Ishikawa (cell line): Measurements from ENCODE around the gene CTDP1.

Experiments
- CEBPB ChIP-seq: IDR thresholded peaks from 2 replicates; pipeline ENCODE4 v1.6.1; 2012
- CREB1 ChIP-seq: IDR thresholded peaks from 2 replicates; pipeline ENCODE4 v1.6.1; 2012; ENCODE audit warnings: low read depth
- EGR1 ChIP-seq: IDR thresholded peaks from 2 replicates; pipeline ENCODE4 v1.6.1; 2012
- EP300 ChIP-seq: IDR thresholded peaks from 2 replicates; pipeline ENCODE4 v1.6.1; 2012; ENCODE audit warnings: borderline replicate concordance
- FOXM1 ChIP-seq: IDR thresholded peaks from 2 replicates; pipeline ENCODE4 v1.6.1; 2012; ENCODE audit warnings: low read depth, borderline replicate concordance
- NFIC ChIP-seq: IDR thresholded peaks from 2 replicates; pipeline ENCODE4 v1.6.1; 2012
- RAD21 ChIP-seq: IDR thresholded peaks from 2 replicates; pipeline ENCODE4 v1.6.1; 2012; ENCODE audit warnings: low read depth
- TAF1 ChIP-seq: IDR thresholded peaks from 2 replicates; pipeline ENCODE4 v1.6.1; 2012; ENCODE audit warnings: low read depth, mild to moderate bottlenecking
- TCF12 ChIP-seq: IDR thresholded peaks from 2 replicates; pipeline ENCODE4 v1.6.1; 2012; ENCODE audit warnings: low read depth
- TEAD4 ChIP-seq: IDR thresholded peaks from 2 replicates; pipeline ENCODE4 v1.6.1; 2012
- USF1 ChIP-seq: IDR thresholded peaks from 2 replicates; pipeline ENCODE4 v1.6.1; 2012
- YY1 ChIP-seq: IDR thresholded peaks from 2 replicates; pipeline ENCODE4 v1.6.1; 2012; ENCODE audit warnings: low read depth
- TF ChIP-seq, protein P1 (sequence below): IDR thresholded peaks from 2 replicates; pipeline ENCODE4 v1.6.1; 2012
- TF ChIP-seq, protein P2 (sequence below): IDR thresholded peaks from 2 replicates; pipeline ENCODE4 v1.6.1; 2012; ENCODE audit warnings: low read depth, mild to moderate bottlenecking

DNA sequence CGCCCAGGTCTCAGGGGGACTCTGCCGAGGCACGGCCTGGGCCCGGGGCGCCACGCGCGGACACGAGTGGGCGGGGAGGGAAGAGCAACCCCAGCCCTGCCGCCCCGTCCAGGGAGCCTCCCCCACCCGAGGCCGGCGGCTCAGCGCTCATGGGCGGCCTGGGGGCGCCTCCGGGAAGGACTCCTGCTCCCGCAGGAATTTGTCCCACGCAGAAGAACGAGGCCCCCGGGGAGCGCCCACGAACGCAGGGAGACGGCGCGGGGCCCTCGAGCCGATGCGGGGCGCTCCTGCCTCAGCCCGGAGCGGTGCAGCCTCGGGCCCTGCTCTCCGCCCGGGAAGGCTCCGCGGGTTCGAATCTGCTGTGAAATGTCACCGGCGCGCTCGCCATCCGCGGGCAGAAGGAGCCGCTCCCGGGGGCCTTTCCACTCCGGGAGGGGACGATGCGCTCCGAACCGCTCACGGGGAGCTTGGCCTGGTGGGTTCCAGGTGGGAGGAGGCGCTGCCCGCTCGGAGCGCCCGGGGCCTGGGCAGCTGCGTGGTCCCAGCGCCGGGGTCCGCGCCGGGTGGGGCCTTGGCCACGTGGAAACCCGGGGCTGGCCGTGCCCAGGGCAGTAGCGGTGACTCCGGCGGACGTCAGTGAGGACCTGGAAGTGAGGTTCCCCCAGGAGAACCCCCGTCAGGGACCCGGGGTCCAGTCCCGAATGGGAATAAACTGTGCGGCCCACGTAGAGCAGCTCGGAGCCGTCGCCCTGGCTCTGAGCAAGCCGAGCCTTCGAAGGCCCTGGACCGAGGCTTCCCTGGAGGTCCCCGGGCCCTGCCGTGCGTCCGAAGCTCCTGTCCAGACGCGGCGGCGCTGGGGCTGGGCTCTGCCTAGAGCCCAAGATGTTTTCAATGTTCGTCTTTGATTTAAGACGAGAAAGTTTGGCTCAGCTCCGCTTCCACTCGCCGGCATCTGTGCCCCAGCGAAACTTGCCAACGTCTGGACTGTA is 41.4 kb upstream of the CTDP1 start:
- TF ChIP-seq RAD21, result no peak
- TF ChIP-seq TAF1, result no peak
- no peak for TF ChIP-seq CREB1
- TF ChIP-seq CEBPB, result no peak
- TF ChIP-seq USF1, result no peak
- no peak for TF ChIP-seq FOXM1
- no peak for TF ChIP-seq EP300
- TF ChIP-seq YY1, result no peak
- TF ChIP-seq, protein P1, sequence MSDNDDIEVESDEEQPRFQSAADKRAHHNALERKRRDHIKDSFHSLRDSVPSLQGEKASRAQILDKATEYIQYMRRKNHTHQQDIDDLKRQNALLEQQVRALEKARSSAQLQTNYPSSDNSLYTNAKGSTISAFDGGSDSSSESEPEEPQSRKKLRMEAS, result no peak
- TF ChIP-seq, protein P2, sequence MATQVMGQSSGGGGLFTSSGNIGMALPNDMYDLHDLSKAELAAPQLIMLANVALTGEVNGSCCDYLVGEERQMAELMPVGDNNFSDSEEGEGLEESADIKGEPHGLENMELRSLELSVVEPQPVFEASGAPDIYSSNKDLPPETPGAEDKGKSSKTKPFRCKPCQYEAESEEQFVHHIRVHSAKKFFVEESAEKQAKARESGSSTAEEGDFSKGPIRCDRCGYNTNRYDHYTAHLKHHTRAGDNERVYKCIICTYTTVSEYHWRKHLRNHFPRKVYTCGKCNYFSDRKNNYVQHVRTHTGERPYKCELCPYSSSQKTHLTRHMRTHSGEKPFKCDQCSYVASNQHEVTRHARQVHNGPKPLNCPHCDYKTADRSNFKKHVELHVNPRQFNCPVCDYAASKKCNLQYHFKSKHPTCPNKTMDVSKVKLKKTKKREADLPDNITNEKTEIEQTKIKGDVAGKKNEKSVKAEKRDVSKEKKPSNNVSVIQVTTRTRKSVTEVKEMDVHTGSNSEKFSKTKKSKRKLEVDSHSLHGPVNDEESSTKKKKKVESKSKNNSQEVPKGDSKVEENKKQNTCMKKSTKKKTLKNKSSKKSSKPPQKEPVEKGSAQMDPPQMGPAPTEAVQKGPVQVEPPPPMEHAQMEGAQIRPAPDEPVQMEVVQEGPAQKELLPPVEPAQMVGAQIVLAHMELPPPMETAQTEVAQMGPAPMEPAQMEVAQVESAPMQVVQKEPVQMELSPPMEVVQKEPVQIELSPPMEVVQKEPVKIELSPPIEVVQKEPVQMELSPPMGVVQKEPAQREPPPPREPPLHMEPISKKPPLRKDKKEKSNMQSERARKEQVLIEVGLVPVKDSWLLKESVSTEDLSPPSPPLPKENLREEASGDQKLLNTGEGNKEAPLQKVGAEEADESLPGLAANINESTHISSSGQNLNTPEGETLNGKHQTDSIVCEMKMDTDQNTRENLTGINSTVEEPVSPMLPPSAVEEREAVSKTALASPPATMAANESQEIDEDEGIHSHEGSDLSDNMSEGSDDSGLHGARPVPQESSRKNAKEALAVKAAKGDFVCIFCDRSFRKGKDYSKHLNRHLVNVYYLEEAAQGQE, result no peak
- TF ChIP-seq TEAD4, result no peak
- TF ChIP-seq NFIC, result no peak
- TF ChIP-seq TCF12, result no peak
- TF ChIP-seq EGR1, result no peak
